SIG-M5 treated with dmso at 0.1 percent for 504 hours (cell line): ENCODE results near the gene PPP2R5A.
"Not testable (repeated sequence)": the region's sequence is repeated elsewhere in the genome, so short reads cannot be mapped to it uniquely, and the experiment has no call there.

Source experiments
- DNase-seq: peaks from one replicate; lab custom pipeline; 2025; ENCODE audit not compliant: unreplicated experiment; lab: John Stamatoyannopoulos, UW

The PPP2R5A gene

GRCh38 chr1:212267017-212267416, 18.2 kb upstream of the PPP2R5A start:
- DNase-seq: no peak

GRCh38 chr1:212267460-212267859, 17.8 kb upstream of the PPP2R5A start:
- DNase-seq: no peak

- no peak for DNase-seq
These were observed 15.9 kb upstream of the PPP2R5A start for GRCh38 chr1:212269306-212269705.

- DNase-seq: no peak
These were observed 14.6 kb upstream of the PPP2R5A start for GRCh38 chr1:212270564-212270963.

GRCh38 chr1:212271234-212271633, 14.0 kb upstream of the PPP2R5A start:
- DNase-seq: no peak

GRCh38 chr1:212271823-212272485, 13.3 kb upstream of the PPP2R5A start:
- no peak for DNase-seq

- no peak for DNase-seq
These were observed 3.6 kb upstream of the PPP2R5A start for GRCh38 chr1:212281590-212281989.

- DNase-seq: no peak
These were observed 1.5 kb upstream of the PPP2R5A start for GRCh38 chr1:212283741-212284140.

GRCh38 chr1:212284332-212284743, 872 bp upstream of the PPP2R5A start:
- no peak for DNase-seq

GRCh38 chr1:212285685-212286555, 710 bp downstream of the PPP2R5A start:
- DNase-seq: peak; percentile 70

GRCh38 chr1:212286556-212287131, 1.4 kb downstream of the PPP2R5A start:
- DNase-seq: peak; percentile 65

- no peak for DNase-seq
These were observed 2.2 kb downstream of the PPP2R5A start for GRCh38 chr1:212287261-212287895.

GRCh38 chr1:212287995-212288394, 2.8 kb downstream of the PPP2R5A start:
- DNase-seq: not testable (repeated sequence)

- DNase-seq: no peak
These were observed 3.4 kb downstream of the PPP2R5A start for GRCh38 chr1:212288615-212289014.

- no peak for DNase-seq
These were observed 4.3 kb downstream of the PPP2R5A start for GRCh38 chr1:212289262-212290077.

- no peak for DNase-seq
These were observed 5.4 kb downstream of the PPP2R5A start for GRCh38 chr1:212290608-212291007.

GRCh38 chr1:212291505-212292134, 6.4 kb downstream of the PPP2R5A start:
- peak; percentile 76 for DNase-seq

GRCh38 chr1:212292250-212293105, 7.3 kb downstream of the PPP2R5A start:
- no peak for DNase-seq

- no peak for DNase-seq
These were observed 8.4 kb downstream of the PPP2R5A start for GRCh38 chr1:212293579-212293978.
